Measurements from ENCODE around the gene RFX3. TPM values are rescaled to one million over a fixed set of nuclear protein-coding genes. Genes with fewer than 3 reads are reported as not detected.

RFX3 gene
- total RNA-seq, result 16.4 TPM

DNA sequence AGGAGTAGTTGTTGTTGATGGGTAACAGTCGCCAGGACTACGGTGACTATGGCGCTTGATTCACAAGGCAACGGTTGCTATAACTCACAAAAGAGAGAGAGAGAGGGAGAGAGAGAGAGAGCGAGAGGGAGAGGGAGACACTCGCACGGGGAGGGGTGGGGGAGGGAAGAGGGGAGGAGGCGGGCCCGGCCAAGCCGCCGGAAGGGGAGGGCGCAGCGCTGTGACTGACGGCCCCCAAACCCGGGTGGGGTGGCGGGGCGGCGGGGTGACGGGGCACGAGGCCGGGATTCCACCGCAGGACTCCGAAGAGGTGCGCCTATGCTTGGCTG is at the start of gene RFX3:
TSS of gene RFX3 (minus strand) at position 166 of the 329 bp plus-strand sequence. CDS start 130,413 bp downstream, outside the sequence.
- peak; percentile 98 for DNase-seq

DNA sequence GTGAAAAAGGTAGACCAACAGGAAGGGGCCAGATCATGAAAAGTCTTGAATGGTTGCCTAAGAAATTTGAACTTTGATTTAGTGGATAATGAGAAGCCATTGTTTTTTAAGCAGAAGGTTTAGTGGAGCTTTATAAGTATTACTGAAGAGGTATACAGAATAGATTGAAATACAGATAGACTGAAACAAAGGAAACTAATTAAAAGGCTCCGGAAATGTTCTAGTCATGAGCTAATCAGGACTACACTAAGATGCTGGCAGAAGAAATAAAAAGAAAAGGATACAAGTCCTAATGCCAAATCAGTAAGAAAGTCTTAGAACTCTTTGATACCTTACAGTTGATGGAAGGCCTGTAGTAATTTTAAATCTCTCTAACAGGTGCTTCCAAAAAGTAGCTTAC is 45.7 kb upstream of the RFX3 start:
- no peak for DNase-seq

DNA sequence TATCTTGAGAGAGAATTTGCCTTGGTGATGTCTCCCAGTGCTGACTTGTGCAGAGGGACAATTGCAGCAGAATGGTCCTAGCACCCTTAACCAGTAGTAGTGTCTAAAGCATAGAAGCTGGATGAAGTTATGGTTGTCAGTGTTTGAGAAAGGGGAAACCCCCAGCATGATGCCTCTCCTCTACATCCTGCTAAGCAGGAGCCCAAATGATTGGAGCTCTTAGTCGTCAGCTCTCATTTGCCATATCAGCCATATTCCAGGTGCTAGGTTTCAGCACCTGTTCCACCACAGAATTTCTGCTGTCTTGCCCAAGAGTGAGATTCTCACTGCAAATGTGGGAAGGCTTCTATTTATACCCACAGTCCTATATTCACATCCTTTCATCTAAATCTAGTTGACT is 43.7 kb upstream of the RFX3 start:
- DNase-seq, result no peak

DNA sequence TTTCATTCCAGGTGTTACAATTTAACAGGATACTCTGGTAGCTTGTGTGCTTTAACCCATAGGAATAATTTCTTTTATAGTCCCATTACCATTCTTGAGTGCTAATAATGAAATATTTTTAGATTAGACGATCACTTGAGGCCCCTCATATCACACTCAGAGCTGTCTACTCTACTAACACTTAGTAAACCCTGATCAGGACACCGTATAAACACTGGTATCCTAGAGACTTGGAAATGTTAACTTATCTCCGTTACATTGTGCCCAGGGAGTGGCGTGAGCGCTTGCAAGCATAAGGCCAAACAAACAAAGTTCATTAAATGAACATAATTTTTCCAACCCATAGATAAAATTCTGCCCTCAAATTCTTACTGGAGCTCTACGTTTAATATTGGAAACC is 42.2 kb upstream of the RFX3 start:
- no peak for DNase-seq

DNA sequence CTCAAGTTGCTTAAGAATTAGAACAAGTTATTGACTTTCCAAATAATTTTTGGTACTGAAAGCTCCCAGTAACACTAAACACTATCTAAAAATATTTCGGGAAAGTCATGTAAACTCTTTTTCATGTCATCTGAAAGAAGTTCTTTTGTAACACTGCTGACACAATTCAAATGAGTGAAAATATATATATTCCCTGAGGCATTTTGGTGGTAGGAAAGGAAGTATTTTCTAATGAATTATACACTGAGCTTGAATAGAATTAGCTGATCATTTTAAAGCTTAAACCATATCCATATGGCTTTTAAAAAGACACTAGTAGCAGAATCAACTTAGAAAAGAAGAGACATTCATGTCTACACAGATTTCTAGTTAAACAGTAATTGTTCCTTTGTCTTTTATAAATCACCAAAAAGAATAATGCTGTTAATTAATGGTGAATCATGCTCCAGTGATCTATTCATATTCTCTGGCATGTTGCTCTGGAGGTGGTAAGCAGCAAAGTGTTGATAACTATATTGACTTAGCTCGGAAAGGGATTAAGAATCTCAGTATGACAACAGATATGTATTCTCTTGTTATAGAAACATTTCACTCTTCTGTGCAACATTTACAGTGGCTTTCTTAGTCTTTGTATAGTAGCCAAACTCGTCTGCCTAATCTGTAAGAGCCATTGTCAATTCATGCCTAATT is 27.4 kb upstream of the RFX3 start:
- DNase-seq, result no peak

DNA sequence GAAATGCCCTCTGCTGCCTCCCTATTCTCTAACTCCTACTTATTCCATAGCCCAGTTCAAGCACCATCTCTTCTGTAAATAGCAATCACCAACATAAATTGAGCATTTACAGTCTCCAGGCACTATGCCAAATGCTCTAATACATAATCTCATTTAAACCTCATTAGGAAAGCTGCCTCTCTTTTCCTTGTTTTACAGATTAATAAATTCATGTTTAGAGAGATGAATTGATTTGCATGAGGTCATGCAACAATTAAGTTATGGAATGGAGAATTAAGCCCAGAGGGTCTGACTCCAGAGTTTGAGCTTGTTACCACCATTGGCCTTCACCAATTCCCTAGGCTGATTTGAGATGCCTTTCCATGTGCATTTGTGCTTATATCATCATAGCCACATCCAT is 23.4 kb upstream of the RFX3 start:
- DNase-seq, result peak; percentile 11

DNA sequence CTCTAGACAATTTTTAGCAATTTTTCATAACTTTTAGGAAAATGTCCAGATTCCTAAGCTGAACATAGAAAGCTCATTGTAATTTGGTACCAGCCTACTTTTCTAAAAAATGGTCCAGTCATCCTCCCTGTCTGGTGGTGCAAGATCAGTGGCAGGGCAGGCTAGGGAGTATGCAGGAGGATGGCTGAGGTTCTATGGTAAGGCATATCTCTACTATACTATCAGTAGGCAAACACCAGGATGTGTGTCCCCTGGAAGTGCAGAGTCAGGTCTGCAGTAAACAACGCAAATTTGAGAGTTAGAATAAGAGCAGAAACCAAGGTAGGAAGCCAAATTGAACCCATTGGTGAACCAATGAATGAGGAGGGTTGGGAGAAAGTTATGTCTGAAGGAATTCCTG is 22.8 kb upstream of the RFX3 start:
- no peak for DNase-seq

DNA sequence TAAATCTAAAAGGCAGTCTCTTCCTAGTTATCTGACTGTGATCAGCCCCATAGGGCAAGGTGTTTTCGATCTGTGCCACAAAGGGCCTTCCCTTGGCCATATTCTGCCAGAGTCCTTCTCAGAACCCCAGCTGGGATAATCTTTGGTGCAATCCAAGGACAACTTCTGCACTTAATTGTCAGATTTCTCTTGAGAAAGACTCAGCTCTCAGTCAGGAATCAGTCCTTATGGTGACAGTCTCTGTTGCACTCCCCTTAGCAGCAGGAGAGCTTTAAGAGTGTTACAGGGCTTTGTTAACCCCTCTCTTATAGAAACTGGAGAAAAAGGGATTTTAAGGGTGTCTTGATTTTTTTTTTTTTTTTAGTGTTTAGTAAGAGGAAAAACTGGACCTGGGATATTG is 15.4 kb upstream of the RFX3 start:
- no peak for DNase-seq

DNA sequence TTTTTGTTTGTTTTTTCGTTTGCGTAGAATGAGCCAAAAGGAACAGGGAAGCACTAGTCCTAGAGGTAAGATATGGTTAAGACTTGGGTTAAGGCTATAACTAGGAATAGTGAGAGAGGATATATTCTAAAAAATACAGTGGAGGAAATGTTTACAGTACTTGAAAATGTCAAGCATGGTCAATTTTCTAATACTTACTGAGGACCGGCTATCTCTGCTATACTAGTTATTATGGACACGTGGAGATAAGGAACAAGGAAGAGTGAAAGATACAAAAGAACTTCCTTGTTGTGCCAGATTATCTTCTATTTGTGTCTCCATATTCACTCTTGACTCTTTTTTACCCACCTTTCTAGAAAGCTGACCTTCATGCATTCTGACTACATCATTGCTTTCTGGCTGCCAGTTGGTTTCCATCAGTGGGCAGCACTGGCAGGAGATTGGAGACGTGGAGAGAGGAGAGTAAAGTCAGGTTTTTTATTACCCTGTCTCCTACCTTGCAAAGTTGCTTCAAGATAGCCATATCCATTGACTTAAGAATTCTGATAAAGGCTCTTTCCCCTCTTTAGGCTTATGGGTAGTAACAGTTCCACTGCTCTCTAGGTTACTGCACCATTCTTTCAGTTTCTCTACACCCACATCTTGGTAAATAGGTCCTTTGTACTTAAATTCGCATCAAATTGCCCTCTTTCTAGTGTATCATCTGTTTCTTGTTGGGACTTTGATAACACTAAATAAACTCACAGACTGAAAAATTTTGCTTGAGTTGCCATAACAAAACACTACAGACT is 9.0 kb upstream of the RFX3 start:
- DNase-seq, result no peak

DNA sequence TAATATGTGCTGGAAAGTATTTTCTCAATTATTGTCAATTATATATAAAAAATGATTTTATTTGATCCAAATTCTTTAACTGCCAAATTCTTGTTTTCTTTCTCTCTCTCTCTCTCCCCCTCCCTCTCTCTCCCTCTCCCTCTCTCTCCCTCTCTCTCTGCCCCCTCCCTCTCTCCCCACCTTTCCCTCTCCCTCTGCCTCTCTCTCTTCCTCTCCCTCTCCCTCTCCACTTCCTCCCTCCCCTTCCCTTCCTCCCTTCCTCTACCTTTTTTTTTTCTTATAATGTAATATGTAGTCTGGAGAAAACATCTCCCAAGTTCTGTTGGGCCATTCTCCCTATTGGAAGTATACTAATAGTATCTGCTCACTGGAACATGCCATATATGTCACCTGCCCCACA is 6.4 kb upstream of the RFX3 start:
- no peak for DNase-seq

DNA sequence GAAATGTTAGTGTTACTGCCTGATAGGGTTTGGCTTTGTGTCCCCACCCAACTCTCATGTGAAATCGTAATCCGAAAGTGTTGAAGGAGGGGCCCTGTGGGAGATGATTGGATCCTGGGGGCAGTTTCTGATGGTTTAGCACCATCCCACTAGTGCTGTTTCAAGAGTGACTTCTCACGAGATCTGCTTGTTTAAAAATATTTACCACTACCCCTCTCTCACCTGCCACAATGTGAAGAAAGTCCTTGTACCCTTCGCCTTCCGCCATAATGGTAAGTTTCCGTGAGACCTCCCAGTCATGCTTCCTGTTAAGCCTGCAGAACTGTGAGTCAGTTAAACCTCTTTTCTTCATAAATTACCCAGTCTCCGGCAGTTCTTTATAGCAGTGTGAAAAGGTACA is 2.6 kb upstream of the RFX3 start:
- no peak for DNase-seq

DNA sequence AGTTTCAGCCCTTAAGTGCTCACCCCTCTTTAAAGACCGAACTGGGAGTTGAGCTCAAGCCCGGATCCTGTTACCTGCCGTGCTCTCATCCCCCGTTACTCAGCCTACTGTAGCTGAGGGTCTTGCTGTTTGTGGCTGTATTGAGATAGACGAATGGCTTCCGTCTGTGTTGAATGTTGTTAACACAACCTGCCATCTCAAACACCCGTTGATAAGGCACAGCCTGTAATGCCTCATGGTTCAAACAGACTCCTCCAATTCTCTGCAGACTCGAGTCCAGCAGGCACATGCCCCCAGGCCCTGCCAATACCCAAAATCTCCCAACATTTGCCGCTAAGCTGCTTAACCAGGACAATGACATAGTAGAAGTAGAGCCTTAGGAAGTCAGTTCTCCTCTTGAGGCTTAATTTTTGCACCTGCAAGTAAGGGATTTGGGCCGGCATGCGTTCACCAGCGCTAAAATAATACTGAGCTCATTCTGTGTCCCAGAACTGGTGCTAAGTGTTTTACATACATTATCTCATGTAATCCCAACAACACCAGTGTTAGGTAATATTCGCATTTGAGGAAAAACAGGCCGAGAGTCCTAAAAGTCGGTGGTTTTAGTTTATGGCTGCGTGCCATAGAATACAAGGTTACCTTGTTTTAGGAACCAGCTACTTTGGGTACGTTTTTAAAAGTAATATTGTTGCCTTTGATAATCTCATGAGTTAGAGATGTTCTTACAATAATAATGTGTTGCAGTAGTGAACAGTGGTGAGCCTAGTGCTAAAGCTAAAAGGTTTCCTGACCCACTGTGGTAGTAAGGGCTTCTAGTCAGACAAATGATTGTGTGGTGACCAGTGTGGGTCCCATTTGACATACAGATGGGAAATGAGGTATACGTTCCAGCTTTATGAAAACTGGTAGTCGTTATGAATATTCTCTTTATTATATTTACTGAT is 1.5 kb upstream of the RFX3 start:
- peak; percentile 66 for DNase-seq

DNA sequence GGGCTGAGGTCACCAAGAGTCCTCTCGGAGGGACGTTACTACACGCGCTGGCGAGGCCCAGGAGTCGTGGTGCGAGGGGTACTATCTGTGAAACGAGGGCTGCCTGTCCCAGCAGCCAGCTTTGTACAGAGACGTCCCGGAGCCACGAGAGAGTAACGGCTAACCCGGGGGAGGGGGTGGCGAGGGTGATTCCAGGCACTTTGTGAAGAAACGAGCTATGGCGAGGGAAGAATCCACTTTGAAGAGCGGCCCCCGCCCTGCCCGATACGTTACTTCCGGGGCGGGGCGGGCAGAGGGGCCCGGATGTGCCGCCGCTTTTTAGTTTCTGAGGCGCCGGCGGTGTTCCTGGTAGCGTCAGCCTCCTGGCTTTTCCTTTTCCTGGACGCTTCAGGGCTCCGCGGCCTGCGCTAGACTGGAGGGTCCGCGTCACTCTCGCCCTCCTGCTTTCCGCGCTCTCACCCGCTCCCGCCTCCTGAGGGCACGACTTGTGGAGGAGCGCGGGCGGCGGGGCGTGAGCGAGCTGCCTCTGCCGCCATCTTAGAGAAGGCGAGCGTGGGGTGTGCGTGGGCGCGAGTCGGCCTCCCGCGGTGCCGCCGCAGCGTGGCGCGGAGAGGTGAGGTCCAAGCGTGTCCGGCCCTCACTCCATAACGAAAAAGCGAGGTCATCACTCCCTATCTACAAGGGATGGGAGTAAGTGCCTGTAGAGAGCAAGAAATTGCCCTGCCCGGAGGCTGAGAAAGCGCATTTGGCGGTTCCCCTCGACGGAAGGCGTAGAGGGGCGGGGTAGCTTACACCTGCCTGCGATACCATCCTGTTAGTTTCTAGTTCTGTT is 580 bp upstream of the RFX3 start:
- DNase-seq, result peak; percentile 96

DNA sequence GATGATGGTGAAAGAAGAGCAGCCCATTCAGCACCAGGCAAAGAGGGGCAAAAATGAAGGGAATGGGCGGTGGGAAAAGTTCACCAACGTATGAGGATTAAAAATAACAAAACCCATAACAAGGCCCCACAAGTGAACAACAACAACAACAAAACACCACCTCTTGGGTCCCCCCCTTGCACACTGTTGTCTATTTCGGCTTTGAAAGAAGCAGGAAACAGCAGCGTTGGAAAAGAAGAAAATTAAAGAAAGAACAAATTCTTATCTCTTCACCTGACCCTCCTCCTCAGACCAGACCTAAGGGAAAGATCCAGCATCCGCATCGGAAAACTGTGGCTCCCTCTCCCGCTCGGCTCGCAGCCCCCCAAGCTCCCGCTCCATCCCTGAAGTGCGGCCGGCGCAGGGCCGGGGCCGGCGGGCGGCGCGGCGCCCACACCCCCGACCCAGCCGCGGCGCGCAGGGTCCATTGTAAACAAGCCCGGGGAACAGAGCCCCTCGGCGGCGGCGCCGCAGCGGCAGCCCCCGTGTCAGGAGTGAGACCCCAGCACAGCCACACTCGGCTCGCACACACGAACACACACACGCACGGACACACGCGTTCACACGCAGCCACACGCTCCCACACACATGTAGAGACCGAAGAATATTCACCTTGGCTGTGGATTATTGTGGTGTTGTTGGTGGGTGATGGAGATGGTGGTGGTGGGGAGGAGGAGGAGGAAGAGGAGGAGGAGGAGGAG is 535 bp downstream of the RFX3 start:
- DNase-seq, result peak; percentile 27

DNA sequence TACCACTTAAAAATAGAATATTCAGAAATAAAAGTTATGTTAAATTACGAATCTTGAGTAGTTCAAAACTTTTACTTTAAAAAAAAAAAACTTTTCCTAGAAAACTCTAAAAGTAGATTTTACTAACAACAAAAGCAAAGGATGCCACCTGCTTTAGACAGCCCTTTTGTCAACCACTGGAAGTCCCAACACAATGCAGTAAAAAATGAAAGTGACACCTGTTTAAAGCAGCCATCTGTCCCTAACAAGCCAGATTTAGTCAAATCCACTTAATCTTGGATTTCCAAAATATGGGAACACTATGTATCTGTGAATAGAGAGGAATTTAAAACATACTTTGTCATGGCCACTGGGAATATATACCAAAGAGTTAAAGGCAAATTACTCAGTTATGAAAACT is 3.8 kb downstream of the RFX3 start:
- DNase-seq, result no peak

DNA sequence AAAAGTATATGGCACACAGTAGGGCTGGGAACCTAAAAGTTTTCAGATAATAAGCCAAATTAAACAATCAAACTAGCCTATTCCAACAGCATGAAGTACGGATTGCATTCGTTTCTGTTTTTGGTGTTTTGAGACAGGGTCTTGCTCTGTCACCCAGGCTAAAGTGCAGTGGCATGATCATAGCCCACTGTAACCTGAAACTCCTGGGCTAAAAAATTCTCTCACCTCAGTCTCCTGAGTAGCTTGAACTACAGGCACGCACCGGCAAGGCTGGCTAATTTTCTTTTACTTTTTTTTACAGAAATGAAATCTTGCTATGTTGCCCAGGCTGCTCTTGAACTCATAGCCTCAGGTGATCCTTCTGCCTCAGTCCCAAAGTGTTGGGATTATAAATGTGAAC is 5.2 kb downstream of the RFX3 start:
- no peak for DNase-seq

DNA sequence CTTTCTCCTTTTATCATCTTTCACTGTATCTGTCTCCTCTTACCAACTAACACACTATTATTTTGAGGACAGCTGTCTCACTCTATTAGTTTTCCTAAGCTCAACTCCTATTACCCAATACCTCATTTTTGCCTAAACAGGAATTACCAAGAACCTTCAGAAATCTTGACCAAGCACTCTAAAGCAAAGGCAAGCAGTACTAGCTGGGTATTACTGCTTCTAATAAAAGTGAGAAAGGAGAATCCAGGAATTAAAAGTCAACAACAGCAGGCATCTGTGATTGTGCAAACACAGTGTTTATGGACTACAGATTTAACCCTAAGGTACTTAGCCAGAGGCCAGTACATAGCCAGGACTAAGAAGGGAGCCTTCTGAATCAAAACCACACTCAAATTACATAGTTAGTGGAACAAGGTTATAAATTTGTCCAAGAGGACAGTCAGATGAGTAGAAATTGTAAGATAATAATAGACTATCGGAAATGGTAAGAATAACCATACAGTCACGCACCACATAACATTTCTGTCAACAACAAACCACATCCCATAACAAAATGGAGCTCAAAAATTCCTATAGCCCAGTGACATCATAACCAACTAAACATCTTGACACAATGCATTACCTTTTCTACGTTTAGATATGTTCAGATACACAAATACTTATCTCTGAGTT is 8.3 kb downstream of the RFX3 start:
- DNase-seq, result no peak

DNA sequence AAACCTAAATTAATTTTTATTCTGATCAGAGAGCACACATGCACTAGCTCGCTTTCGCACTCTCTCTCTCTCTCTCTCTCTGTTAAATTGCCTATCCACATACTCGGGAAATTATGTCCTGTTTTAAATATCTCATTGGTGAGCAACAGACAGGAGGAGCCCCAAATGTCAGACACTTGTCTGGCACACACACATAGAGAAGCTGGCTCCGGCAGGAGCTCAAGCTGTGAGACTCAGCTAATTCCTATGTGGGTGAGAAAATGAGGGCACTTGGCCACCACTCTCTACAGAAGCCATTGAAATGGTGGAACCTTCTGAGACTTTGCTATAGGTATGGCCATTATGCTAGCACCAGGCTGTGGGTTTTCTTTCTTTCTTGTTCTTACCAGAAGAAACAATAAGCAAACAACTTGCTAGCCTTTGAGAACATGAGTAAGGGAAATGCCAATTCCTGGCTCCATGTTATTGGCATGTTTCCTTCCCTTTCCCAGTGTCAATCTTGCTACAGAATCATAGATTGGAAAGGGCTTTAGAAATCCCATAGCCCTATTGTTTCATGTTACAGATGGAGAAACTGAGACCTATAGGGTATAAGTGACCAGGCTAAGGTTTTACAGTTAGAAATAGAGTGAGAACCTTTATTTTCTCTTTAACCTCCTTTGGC is 9.0 kb downstream of the RFX3 start:
- DNase-seq, result no peak

DNA sequence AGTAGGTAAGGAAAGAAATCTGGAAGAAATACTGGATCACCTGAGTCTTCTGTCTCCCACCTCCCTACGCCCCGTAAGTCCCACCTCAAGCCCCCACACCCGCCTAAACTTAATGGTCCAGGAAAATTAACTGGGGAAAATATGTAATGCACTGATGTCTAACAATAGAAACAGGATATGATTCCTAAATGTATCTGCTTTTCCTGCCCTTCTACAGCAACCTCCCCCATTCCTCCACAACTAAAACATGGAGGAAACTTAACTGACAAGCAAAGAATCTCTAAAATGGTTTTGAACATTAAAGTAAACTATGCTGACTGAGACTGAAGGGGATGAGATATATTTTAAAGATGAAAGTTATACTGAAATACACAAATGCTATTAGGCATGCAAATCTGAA is 10.4 kb downstream of the RFX3 start:
- no peak for DNase-seq

DNA sequence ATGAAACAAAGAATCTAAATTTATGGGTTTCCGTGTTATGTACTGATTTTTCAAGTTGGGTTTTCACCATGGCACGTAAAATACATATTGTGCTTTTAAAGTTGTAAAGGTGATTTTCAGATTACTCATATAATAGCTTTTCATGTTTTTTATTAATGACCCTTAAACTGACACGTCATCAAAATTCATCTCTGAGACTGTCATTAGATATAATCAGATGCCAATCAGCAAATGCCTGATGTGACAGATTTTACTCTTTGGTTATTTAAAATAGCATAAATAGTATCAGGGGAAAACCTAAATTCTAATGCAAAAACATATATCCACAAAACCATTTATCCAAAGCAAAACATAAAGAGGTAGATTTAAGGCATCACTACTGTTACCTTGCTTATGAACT is 11.0 kb downstream of the RFX3 start:
- no peak for DNase-seq
